IPS-18c (cell line): ENCODE measurements around the gene OBSL1.
A peak's percentile ranks its signal among the peaks of the same experiment; 100 is the strongest.

ENCODE experiments used
- H3K4me3 ChIP-seq: 2 replicates; pipeline ENCODE4 v1.7.0; 2013; ENCODE audit warnings: low read depth, mild to moderate bottlenecking, low read length, moderate library complexity; ENCODE audit not compliant: insufficient read depth
- H3K9me3 ChIP-seq: one replicate; pipeline ENCODE4 v1.6.1; 2013; ENCODE audit warnings: mild to moderate bottlenecking, low read length, moderate library complexity; ENCODE audit not compliant: control insufficient read depth, insufficient read depth

The OBSL1 gene

GRCh38 chr2:219543596-219544358 lies 27.6 kb downstream of the OBSL1 start, which contains the start of the genes CHPF and TMEM198:
TSS of gene CHPF (minus strand) at chr2:219543809. CDS start at chr2:219543538, 271 bp downstream.
TSS of gene TMEM198 (plus strand) at chr2:219544028. CDS start at chr2:219544728, 700 bp downstream.
- Histone ChIP-seq H3K4me3 (peak within 1 kb of the TSS; percentile 87), H3K9me3 (no peaks in the 10 kb centered on the region)

DNA sequence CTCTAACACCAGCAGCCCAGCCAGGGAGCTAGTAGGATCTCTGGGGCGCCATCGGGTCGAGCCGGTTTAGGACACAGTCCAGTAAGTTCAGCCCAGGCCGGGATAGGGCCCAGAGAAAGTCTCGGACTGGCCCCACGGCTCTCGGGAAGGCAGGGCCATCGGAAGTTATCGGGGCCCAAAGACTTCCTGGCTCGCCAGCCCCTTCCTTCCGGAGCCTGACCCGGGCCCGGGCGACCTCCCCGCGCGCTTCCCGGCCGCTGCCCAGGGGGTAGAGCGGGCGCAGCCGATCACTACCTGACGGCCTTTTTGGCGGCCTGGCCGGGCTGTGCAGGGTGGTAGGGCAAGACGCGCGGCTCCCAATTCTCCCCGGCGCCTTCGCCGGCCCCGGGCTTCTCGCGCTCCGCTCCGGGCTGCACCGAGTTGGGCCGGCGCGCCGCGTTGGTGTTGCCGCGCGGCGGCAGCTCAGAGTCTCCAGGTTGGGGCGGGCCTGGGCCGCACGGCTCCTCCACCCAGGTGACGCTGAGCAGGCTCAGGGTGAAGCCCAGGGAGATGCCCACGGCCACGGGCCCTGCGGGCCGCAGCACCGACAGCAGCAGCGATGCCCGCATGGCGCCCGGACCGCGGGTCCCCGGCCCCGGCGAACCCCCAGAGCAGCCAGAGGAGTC lies 28.3 kb downstream of the OBSL1 start:
- Histone ChIP-seq H3K9me3 (no peaks in the 10 kb centered on the region), H3K4me3 (peak overlapping the region; percentile 87)

DNA sequence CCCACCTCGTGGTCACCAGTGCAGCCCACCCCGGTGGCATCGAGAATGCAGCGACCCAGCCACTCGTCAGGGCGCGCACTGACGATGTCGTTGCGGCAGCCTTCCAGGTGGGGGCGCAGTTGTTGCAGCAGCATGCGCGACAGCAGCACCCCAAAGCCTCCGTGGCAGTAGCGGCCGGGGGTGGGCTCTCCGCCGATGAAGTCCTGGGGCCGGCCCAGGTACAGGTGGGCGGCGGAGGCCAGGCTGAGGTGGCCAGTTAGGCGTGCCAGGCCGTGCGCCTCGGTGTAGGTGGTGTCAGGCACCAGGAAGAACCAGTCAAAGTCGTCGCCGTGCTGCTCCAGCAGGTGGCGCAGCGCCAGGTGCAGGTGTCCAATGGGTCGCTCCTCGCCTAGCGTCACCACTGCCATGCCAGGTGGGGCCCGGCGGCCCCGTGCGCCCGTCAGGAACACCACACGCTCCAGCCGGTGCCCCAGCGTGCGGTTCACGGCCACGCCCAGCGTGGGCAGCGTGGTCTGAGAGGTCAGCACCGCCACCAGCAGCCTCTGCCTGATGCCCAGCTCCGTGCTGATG lies 29.6 kb downstream of the OBSL1 start:
- Histone ChIP-seq H3K4me3 (peak overlapping the region; percentile 87), H3K9me3 (no peaks in the 10 kb centered on the region)

GRCh38 chr2:219540784-219541504 lies 30.4 kb downstream of the OBSL1 start:
- Histone ChIP-seq H3K4me3 (no peak overlapping the region), H3K9me3 (no peaks in the 10 kb centered on the region)

GRCh38 chr2:219539926-219540678 lies 31.2 kb downstream of the OBSL1 start:
- Histone ChIP-seq H3K4me3 (no peak overlapping the region), H3K9me3 (no peaks in the 10 kb centered on the region)

DNA sequence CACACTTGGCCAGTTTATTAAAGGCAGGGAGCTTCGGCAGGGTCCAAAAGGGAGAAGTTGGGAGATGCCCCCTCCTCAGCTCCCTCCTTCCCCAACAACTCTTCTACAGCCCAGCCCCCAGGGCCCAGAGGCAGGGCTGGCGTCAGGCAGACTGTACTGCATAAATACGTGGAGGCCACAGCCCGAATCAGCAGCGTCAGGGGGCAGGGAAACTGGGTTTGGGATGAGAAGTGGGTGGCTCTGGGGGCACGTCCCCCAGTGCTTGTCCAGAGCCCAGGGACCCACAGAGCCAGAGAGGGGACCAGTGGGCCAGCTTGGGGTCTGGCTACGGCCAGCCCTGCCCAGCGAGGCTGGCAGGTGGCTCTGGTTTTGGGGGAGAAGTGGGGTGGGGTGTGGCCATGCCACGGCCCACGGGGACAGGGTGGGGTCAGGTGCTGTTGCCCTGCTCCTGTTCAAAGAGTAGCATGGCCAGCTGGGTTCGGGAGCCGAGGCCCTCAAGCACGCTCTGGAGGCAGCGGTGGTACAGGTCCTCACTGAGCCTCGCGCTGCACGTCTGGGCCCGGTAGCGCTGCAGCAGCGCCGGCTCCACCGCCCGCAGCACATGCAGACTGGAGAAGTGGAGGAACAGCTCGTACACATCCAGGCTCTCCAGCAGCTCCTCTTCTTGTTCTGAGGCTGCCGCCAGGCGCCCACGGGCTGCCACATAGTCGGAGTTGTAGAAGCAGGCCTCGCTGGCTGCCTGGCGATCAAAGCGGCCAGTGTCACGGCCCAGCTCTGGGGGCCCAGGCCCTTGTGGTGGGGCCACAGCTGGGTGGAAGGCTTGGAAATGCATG lies 32.2 kb downstream of the OBSL1 start:
- no peaks in the 10 kb centered on the region for H3K9me3 ChIP-seq
- H3K4me3 ChIP-seq: no peak overlapping the region

DNA sequence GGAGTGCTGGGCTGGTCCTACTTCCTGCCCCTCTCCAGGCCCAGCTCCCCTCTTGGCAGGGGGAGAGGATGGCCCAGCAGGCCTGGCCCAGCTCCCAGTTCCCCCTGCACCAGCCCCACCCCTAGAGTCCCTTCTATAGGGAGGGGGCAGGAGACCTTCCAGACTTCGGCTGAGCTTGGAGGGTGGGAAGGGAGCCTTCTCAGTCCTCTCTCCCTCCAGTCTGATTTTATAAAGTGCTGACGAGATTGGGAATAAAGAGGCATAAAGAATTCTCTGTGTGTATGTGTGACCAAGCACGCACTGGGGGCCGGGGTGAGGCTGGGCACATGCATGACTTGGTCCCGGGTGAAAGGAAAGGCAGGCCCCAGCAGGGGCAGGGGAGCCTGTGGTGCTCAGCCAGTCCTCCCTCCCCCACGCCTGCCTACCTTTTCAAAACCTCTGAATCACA lies 32.8 kb downstream of the OBSL1 start:
- H3K9me3 ChIP-seq: no peaks in the 10 kb centered on the region
- H3K4me3 ChIP-seq: no peak overlapping the region

DNA sequence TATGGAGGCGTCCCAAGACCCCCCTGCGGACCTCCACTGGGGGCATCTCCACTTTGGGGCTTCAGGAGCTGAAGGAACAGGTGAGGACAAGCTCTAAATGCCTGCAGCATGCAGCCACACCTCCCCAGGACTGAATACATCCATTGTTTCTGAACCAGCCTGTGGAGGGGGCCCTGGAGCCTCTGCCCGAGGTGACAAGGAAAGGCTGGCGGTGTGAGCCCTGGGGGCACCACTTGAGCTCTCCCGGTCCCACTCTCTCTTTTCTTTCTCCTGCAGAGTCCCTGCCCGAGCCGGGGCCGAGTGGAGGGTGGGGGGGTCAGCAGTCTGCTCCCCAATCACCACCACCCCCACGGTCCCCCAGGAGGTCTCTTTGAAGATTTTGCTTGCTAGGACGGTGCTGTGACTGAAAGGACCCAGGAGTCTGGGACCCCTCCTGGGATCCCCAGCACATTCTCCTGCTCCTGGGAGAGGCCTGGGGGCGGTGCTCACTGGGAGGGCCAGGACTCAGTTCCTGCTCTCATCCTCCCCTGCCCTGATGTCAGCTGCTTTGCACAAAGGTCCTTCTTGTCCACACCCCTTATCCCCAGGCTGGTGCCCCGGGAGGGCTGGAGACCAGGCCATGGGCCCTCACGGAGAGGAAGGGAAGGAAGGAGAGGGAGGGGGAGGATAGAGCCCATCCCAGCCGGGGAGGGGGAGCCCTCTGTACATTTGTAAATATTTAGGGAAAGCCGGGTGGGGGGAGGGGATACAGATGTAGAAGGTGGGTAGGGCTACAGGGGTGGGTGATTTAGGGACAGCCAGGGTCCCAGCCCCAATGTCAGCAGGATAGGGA lies 33.5 kb downstream of the OBSL1 start:
- Histone ChIP-seq H3K4me3 (no peak overlapping the region), H3K9me3 (no peaks in the 10 kb centered on the region)

DNA sequence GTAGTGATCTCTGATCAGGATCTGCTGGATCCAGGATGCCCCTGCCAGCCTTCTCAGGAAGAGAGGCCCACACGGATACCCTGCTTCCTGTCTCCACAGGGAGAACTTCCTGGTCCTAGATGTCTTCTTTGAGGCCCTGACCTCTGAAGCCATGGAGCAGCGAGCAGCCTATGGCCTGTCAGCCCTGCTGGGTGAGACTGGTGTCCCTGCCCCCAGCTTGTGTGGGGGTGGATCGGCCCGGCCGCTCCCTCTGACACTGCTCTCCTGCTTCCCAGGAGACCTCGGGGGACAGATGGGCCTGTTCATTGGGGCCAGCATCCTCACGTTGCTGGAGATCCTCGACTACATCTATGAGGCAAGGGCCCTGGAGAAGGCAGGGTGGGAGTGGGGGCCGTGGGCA lies 34.4 kb downstream of the OBSL1 start:
- Histone ChIP-seq H3K4me3 (no peak overlapping the region), H3K9me3 (no peaks in the 10 kb centered on the region)

DNA sequence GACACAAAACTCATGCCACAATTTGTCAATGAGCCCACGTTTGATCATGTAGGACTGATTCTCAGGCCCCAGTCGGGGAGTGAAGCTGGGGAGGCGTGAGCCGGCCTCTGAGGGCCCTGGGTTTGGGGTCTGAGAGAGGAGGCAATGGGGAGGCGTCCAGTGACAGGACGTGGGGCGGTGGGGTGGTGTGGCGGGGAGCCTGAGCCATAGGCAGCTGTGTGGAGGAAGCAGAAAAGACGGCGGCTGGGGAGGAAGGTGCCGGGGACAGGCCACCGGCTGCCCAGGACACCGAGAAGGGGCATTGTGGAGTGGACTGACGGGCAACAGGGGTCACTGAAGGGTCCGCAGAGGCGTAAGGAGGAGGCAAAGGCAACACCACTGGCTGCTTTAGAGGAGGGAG lies 34.9 kb downstream of the OBSL1 start:
- Histone ChIP-seq H3K9me3 (no peaks in the 10 kb centered on the region), H3K4me3 (no peak overlapping the region)

DNA sequence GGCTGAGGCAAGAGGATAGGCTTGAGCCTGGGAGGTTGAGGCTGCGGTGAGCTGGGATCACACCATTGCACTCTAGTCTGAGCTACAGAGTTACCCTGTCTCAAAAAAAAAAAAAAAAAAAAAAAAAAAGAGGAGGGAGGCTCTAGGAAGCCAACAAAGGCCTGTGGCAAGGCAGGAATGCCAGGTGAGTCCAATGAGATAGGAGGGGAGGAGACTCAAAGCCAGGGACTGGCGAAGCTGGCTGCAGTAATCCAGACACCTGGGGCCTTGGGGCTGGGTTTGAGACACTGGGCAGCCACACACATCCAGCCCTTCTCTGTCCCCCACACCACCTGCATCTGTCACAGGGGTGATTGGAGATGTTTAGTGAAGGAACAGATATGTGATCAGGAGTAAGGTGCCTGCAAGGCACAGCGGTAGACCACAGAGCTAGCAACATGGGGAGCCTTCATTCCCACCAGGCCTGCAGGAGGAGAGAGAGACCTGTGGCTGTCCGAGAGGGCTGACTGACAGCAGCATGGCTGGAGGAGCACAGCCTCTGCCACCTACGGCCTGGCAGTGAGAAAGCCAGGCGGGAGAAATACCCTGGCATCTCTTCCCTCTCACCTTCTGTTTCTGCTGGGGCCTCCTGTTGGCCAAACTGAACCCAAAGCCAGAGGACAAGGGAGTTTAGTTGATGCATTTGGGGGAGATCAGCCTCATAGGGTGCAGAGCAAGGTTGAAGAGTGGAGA lies 37.2 kb downstream of the OBSL1 start:
- Histone ChIP-seq H3K4me3 (no peak overlapping the region), H3K9me3 (peaks cover 2% of the 10 kb centered on the region)

DNA sequence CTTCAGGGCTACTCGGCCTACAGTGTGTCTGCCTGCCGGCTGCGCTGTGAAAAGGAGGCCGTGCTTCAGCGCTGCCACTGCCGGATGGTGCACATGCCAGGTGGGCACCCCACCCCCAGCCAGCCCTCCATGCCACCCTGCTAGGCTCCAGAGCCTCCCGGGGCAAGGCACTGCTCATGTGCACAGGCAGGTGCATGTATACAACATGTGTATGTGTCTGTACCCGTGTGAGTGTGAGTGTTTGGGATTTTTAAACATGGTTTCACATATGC lies 39.0 kb downstream of the OBSL1 start:
- Histone ChIP-seq H3K4me3 (no peak overlapping the region), H3K9me3 (peaks cover 2% of the 10 kb centered on the region)

DNA sequence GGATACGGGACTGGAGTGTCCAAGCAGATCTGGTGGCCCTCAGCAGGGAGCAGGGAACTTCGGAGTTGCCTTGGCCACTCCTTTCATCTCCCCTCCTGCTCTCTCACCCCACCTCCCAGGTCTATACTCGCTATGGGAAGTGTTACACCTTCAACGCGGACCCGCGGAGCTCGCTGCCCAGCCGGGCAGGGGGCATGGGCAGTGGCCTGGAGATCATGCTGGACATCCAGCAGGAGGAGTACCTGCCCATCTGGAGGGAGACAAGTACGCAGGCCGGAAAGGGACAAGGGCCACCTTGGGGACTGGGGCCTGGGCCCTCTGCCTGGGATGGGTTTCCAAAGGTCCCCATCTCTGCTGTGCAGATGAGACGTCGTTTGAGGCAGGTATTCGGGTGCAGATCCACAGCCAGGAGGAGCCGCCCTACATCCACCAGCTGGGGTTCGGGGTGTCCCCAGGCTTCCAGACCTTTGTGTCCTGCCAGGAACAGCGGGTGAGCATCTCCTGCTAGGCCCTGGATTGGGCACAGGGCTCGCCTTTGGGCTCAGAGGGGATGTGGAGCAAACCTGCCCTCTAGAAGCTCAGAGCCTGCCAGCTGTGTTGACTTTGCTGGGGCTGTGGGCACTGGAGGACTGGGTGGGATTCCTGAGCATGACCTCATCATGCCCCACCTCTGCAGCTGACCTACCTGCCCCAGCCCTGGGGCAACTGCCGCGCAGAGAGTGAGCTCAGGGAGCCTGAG lies 39.5 kb downstream of the OBSL1 start:
- Histone ChIP-seq H3K9me3 (peaks cover 2% of the 10 kb centered on the region), H3K4me3 (no peak overlapping the region)
